GM15510 (cell line): ENCODE results near the gene WNT6.

Source experiments
- POLR2A ChIP-seq: IDR thresholded peaks from 3 replicates; pipeline ENCODE4 v1.6.1; 2011; ENCODE audit warnings: borderline replicate concordance; ENCODE audit not compliant: insufficient read length; ENCODE audit errors: extremely low read depth

WNT6 gene

GRCh38 chr2:218839888-218840287, 19.7 kb upstream of the WNT6 start:
- TF ChIP-seq POLR2A, result no peak

GRCh38 chr2:218849721-218850120, 9.9 kb upstream of the WNT6 start:
- TF ChIP-seq POLR2A, result no peak

GRCh38 chr2:218850796-218851195, 8.8 kb upstream of the WNT6 start:
- no peak for TF ChIP-seq POLR2A

- TF ChIP-seq POLR2A, result no peak
These were observed 8.3 kb upstream of the WNT6 start for GRCh38 chr2:218851286-218851685.

- TF ChIP-seq POLR2A, result no peak
These were observed 6.5 kb upstream of the WNT6 start for GRCh38 chr2:218852911-218853667.

- TF ChIP-seq POLR2A, result no peak
These were observed 5.8 kb upstream of the WNT6 start for GRCh38 chr2:218853766-218854165.

GRCh38 chr2:218854860-218855259, 4.7 kb upstream of the WNT6 start:
- TF ChIP-seq POLR2A, result no peak

GRCh38 chr2:218855305-218856166, 4.1 kb upstream of the WNT6 start:
- TF ChIP-seq POLR2A, result no peak

- no peak for TF ChIP-seq POLR2A
These were observed 3.3 kb upstream of the WNT6 start for GRCh38 chr2:218856167-218856895.

GRCh38 chr2:218856896-218857243, 2.7 kb upstream of the WNT6 start:
- TF ChIP-seq POLR2A, result no peak

GRCh38 chr2:218857371-218858137, 2.1 kb upstream of the WNT6 start:
- TF ChIP-seq POLR2A, result no peak

GRCh38 chr2:218858138-218858445, 1.5 kb upstream of the WNT6 start:
- TF ChIP-seq POLR2A, result no peak

GRCh38 chr2:218858671-218859555, 692 bp upstream of the WNT6 start:
- no peak for TF ChIP-seq POLR2A
